ENCODE data around the gene IGBP1.
A peak's percentile ranks its signal among the peaks of the same experiment; 100 is the strongest.
"Not testable (repeated sequence)": the region's sequence is repeated elsewhere in the genome, so short reads cannot be mapped to it uniquely, and the experiment has no call there.

Gene IGBP1

DNA sequence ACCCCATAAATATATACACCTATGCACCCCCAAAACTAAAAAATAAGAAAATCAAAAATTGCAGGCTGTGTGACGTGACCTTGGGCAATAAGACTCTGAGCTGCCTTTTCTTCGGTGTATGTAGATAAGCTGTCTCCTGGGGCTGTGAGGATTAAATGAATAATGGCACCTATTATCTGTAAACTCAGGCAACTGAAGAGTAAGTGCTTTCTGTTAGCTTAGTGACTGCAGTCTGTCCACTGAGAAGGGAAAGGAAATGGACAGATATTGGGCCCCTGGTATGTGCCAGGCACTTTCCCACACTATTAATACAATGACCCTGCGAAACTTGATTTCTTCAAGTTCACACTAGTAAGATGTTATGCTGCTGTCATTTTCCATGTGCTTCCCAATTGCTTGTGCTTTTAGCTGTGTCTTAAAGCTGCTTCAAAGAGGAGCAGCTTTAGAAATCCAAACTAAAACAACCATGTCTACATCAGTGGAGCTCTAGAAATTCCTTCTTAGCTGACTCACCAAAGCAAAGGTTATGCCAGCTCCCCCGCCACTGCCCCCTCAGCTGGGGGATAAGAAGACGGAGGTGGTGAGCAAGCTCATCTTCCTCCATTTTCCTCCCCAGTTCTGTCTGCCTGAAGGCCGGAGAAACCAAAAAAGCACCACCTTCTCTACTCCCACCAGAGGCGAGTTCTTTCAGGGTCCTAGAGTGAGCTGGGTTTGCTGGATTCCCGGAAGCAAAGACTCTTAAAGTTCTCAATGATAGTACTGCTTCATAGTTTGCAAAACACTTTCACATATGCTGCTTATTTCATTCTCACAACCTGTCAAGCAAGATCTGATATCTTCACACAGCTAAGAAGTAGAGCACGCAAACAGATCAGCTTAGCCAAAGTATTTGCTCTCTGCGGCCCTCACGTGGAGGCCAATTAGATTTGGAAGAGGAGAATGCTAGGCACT lies 35.3 kb downstream of the IGBP1 start:
- peak; percentile 64 for DNase-seq (ENCODE audit: low spot score)

DNA sequence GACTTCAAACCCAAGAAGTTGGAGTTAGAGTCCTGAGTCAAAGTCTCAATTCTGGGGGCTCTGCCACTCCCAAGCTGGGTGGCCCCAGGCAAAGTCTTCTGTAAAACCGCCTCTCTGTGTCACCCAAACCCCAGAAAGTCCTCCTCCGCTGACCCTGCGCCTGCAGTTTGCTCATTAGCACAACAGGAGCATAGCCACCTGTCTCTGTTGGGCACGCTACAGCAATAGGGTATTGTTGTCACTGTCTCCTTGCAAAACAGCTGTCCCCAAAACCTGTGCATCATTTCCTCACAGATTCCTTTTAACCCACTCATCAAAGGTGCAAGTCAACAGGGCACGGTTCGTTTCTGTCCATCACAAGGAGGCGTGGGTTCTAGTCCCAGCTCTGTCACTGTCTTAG lies 36.0 kb downstream of the IGBP1 start:
- no peak for DNase-seq (ENCODE audit: low spot score)

DNA sequence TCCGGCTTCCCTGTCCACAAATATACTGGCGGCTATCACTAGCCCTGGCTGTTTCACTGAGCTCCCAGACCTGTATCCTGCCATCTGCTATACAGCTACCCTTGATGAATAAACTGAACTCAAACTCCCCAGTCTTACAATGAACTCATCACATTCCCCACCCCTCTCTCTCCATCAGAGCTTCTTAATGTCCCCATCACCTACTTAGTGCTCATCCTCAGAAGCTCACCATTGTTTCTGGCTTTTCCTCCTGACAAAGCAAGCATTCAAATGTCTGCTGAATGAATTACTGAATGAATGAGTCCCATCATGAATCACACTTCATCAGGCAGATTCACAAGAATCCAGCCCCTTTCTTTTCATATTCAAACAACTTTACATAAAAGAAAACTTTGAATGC lies 38.4 kb downstream of the IGBP1 start:
- DNase-seq (ENCODE audit: low spot score): no peak

DNA sequence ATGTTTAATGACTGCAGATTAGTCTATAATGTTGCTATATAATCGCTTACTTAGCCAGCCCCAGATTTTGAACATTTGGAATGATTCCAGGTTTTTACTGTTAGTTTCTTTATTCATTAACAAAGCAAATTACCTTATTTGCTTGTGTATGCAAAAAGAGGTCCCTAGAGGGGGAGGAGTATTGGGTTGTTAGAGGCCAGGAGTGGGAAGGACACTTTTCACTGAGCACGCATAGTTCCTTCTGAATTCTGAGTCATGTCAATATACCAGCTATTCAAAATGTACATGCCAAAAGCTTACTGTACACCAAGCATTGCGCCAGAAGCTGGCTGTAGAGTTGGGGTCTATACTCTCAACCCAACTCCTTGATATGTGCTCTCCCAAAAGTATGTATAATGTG lies 39.0 kb downstream of the IGBP1 start:
- no peak for DNase-seq (ENCODE audit: low spot score)

DNA sequence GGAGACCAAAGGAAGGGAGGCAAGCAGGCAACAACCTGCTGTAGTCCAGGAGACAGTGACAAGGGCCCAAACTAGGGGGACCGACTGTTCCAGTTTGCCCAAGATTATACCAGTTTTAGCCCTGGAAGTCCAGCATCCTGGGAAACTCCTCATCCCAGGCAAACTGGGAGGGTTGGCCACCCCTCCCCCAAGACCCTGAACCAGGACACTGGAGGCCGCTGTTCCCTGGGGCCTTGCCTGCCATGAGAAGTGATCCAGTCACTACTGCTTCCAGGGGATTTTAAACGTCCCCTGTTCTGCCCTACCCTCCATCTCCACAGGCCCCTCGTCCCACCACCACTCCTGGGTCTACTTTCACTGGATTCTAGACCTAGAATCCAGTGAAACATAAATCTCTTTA lies 39.7 kb downstream of the IGBP1 start:
- no peak for DNase-seq (ENCODE audit: low spot score)

DNA sequence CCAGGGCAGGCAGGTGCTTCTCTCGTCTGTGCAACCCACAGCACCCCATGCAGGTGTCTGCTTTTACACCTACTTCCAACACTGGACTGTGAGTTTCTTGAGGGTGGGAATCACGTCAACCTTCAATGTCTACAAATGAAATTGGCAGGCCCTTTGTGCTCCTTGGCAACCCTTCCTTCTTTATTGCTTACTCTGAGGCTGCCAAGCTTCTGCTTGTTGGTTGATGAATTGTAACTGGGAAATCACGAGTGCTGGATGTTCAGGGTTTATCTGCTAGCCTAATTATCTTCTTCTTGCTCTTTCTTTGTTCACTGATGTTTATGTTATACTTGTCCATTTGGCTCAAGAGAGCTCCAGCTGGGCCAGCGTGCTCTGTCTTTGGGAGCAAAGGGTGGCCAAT lies 41.5 kb downstream of the IGBP1 start:
- no peak for DNase-seq (ENCODE audit: low spot score)

DNA sequence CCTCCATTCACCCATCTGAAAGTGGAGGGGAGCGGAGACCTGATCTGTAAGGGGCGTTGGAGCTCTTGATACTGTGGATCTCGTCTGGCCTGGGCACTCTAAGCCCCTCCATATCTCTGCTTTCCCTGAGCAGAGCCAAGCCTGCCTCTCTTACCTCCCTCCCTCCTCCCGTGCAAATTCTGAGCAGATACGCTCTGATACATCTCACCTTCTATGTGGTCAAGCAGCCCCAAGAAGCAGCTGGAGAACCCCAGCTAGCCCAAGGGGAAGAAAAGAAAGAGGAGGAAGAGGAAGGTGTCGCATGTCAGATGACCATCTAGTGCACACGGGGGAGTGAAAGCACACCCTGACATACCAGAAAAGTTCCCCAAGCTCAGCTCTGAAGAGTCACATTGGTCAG lies 42.1 kb downstream of the IGBP1 start:
- DNase-seq (ENCODE audit: low spot score): no peak

DNA sequence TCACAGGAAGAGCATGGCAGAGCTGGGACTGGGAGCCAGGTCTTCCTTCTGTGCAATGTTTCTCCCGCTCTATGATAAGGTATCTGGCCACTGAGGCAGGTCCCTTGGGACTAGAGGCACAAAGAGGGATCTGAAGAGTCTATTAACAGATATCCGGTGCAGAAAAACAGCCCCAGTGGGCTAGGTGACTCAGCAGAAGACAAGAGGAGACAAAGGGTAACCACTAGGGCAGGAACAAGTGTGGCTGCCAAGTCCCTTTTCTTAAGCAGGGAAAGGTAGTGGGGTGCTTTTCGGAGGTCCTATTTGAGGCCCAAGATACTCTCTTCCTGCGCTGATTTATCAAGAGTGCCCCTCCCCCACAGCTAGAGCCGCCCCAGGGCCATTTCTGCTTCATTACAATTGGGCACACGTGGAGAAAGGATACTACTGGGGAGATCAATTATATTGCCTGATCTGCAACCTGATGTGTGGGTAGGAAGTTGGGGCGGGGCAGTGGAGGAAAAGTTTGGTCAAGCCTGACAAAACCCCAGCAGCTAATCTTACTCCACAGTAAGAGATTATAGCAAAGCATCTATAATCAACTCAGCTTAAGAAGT lies 43.8 kb downstream of the IGBP1 start, which contains the start of gene DGAT2L6:
Gene DGAT2L6 (plus strand): TSS at position 546 of the 596 bp plus-strand sequence. CDS start 100 bp downstream, outside the sequence.
- DNase-seq (ENCODE audit: low spot score): no peak

DNA sequence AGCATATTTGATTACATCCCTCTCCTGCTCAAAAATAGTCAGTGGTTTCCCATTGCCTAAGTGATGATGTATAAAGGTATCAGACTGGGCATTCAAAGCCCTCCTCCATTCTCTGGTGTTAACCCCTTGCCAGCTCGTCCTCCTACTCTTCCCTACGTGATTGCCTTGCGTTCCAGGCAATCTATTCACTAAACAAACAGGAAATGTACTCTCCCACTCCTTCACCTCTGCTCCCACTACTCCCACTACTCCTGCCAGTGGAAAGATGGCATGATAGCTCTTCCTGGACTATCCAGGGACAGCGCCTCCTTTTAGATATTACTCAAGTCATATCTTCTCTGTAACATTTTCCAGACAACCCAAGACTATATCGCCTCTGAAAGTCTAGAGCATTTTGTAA lies 49.8 kb downstream of the IGBP1 start:
- no peak for DNase-seq (ENCODE audit: low spot score)

DNA sequence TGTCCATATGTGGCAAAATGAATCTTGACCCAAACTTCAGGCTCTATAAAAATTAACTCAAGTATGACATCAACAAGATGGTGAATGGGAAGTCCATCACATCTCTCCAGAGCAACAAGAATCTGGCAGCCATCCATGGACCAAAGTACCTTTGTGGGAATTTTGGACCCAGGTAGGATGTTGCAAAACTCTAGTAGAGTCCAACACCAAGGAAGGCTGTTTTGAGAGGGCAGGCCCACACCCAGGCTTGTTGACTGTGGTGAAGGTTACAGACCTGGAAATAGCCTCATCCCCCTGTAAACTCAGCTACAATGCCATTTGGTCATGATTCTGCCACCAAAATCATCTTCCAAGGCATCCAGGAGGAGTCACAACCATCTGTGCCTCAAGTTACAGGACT lies 57.0 kb downstream of the IGBP1 start:
- no peak for DNase-seq (ENCODE audit: low spot score)

DNA sequence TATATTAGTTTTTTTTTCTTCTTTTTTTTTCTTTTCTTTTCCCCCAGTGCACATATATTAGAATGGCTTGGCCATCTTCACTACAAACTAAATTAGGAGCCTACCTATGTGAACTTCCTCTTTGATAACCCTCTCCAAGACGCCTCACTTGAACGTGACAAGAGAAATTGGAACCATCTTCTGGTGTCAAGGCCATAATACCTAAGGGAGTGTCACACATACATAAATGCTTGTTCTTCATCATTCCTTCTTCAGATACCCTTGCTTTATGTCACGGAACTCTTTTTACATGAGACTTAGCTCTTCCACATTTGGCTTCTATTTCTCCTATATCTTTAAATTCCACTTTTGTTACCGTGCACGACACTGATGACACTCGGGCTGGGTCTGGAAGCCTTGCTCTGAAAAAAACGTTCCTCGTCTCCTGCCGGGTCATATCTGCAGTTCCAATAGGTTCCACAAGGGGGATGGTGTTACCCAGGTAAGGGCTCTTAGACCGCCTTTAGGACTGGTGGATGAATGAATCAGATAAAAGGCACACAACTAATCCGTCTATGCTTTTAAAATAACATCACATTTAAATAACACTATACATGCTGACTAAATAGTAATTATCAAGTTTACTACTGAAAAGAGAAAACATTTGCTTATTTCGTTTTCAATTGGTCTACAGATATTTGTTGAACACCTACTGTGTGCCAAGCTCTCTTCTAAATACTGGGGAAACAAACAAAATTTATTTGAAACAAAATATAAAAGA lies 63.9 kb downstream of the IGBP1 start:
- DNase-seq (ENCODE audit: low spot score): peak; percentile 45

DNA sequence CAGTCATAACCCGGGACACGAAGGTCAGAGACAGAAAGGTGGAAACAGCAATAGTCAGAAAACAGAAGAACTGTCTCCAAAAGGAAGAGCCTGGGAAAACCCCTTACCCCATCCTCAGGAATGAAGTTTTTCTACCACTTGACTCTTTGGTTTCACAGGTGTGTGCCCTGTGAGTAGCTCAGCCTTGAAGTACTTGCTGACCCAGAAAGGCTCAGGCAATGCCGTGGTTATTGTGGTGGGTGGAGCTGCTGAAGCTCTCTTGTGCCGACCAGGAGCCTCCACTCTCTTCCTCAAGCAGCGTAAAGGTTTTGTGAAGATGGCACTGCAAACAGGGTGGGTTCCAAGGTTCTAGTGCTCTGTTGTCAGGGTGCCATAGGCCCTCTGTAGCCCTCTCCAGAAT lies 68.5 kb downstream of the IGBP1 start:
- DNase-seq (ENCODE audit: low spot score): no peak

DNA sequence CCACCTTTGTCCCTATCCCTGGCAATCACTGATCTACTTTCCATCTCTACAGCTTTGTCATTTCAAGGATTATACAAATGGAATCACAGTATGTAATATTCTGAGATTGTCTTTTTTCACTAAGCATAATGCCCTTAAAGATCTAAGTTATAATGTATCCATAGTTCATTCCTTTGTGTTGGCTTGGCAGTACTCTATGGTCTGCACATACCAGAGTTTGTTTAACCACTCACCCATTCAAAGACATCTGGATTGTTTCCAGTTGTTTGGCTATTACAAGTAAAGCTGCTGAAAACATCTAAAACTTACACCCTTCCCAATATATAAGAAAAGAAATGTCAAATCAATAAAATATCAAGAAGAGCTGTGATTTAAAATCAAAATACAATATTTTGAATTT lies 75.2 kb downstream of the IGBP1 start:
- no peak for DNase-seq (ENCODE audit: low spot score)

DNA sequence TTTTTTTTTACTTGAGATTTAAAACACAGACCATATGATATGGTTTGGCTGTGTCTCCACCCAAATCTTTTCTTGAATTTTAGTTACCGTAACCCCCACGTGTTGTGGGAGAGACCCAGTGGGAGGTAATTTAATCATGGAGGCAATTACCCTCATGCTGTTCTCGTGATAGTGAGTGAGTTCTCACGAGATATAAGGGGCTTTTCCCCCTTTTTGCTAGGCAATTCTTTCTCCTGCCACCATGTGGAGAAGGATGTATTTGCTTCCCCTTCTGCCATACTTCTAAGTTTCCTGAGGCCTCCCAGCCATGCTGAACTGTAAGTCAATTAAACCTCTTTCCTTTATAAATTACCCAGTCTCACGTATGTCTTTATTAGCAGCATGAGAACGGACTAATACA lies 76.3 kb downstream of the IGBP1 start:
- not testable (repeated sequence) for DNase-seq (ENCODE audit: low spot score)
